Peyer's patch (tissue), 4 donors: Measurements from ENCODE around the gene ZNF618. TPM values are rescaled to one million over a fixed set of nuclear protein-coding genes. Genes with fewer than 3 reads are reported as not detected.
A peak's percentile ranks its signal among the peaks of the same experiment; 100 is the strongest.

ENCODE experiments used
- DNase-seq, 3 donors: peaks; one replicate each; pipeline ENCODE4 v3.0.0-alpha.2; 2017 to 2019
- H3K27ac ChIP-seq, 4 donors: fragments of 200-600 bp; sonication (generic); one replicate each; pipeline ENCODE4 v1.5.1; 2016 to 2019
- H3K27me3 ChIP-seq, 2 donors: fragments of 200-600 bp; sonication (generic); one replicate each; pipeline ENCODE4 v1.5.1; 2019
- H3K36me3 ChIP-seq, 3 donors: fragments of 200-600 bp; sonication (generic); one replicate each; pipeline ENCODE4 v1.5.1; 2016 to 2019
- H3K4me1 ChIP-seq, 4 donors: fragments of 200-600 bp; sonication (generic); one replicate each; pipeline ENCODE4 v1.5.1; 2016 to 2019
- H3K4me3 ChIP-seq, 4 donors: fragments of 200-600 bp; sonication (generic); 1 replicate in 3 of 4; 2 replicates in 1 of 4; pipeline ENCODE4 v1.5.1; 2016 to 2019; ENCODE audit warnings: mild to moderate bottlenecking in 1 of 4
- H3K9me3 ChIP-seq, 4 donors: fragments of 200-600 bp; sonication (generic); one replicate each; pipeline ENCODE4 v1.5.1; 2016 to 2019; ENCODE audit warnings: mild to moderate bottlenecking in 1 of 4
- POLR2A ChIP-seq, 2 donors: fragments of 450-650 bp; IDR thresholded peaks; one replicate each; pipeline ENCODE4 v1.5.1; 2017; ENCODE audit warnings: antibody characterized with exemption in 2 of 2, mild to moderate bottlenecking in 2 of 2, moderate library complexity in 2 of 2
- total RNA-seq, 4 donors: library from RNA; depleted of rRNA; stranded (reverse); fragments of >200 nt; gene quantifications; one replicate each; pipeline ENCODE4 v1.1.0, GENCODE V29; 2016
- TF ChIP-seq, protein P1 (sequence below), 6 experiments: fragments of 450-650 bp in 4 of 6; fragments of 200-600 bp in 2 of 6; sonication (generic) in 1 of 6; IDR thresholded peaks; one replicate each; pipeline ENCODE4 v1.5.1; 2017 to 2019; ENCODE audit warnings: antibody characterized with exemption in 6 of 6, mild to moderate bottlenecking in 3 of 6, moderate library complexity in 1 of 6

ZNF618 gene
- total RNA-seq, 4 donors from 2014 or later: 2.8 to 26.4 (median 4.1) TPM

DNA sequence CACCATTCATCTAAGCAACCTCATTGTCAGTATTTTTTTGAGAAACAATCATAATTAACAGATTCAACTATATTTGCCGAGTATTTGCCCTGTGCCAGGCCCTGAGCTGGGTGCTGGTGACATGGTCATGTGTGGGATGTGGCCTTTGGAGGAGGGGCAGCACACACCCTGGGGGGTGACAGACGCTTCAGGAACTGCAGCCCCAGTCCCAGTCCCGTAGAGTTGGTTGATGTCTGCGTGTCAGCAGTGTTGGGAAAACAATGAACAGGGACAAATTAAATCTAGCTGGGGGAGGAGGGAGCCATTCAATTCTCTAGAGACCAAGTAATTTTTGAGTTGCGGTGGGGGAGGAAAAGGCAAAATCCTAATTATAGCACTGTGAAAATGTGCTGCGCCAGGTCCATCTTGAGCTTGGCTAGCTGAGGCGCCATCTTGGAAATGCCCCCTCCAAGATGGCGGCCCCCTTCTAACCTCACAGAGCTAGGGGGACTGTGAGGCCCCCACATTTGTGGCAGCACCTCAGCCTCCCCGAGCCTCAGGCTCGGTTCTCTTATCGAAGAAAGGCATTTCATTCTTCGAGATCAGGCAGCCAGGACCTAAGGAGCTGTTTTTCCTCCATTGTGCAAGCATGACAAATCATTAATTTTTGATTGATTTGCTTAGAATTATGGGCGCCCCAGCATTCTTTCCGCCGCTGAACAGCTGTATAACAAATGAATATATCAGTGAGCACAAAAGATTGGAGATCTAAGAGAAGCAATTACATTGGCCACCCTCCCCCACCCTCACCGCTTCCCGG is 87.8 kb downstream of the ZNF618 start:
- peak in 1 of 3 donors; percentile 32 for DNase-seq
- no peak overlapping the region for H3K4me3 ChIP-seq
- H3K9me3 ChIP-seq: no peaks in the 10 kb centered on the region
- peaks cover 0 to 15% (median 0%) of the 10 kb centered on the region in 4 donors for H3K4me1 ChIP-seq
- TF ChIP-seq, protein P1, sequence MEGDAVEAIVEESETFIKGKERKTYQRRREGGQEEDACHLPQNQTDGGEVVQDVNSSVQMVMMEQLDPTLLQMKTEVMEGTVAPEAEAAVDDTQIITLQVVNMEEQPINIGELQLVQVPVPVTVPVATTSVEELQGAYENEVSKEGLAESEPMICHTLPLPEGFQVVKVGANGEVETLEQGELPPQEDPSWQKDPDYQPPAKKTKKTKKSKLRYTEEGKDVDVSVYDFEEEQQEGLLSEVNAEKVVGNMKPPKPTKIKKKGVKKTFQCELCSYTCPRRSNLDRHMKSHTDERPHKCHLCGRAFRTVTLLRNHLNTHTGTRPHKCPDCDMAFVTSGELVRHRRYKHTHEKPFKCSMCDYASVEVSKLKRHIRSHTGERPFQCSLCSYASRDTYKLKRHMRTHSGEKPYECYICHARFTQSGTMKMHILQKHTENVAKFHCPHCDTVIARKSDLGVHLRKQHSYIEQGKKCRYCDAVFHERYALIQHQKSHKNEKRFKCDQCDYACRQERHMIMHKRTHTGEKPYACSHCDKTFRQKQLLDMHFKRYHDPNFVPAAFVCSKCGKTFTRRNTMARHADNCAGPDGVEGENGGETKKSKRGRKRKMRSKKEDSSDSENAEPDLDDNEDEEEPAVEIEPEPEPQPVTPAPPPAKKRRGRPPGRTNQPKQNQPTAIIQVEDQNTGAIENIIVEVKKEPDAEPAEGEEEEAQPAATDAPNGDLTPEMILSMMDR (IDR thresholded peaks at IDR 0.05): no peak
- no peak for TF ChIP-seq POLR2A (IDR thresholded peaks at IDR 0.05)
- no peak overlapping the region for H3K27ac ChIP-seq
- no peaks in the 10 kb centered on the region for H3K36me3 ChIP-seq
- no peaks in the 10 kb centered on the region for H3K27me3 ChIP-seq

GRCh38 chr9:113964495-113965170 is 88.5 kb downstream of the ZNF618 start:
- H3K4me3 ChIP-seq: no peak overlapping the region
- TF ChIP-seq POLR2A (IDR thresholded peaks at IDR 0.05): no peak
- TF ChIP-seq, protein P1 (IDR thresholded peaks at IDR 0.05): no peak
- H3K9me3 ChIP-seq: no peaks in the 10 kb centered on the region
- H3K27me3 ChIP-seq: no peaks in the 10 kb centered on the region
- H3K27ac ChIP-seq: no peak overlapping the region
- no peaks in the 10 kb centered on the region for H3K36me3 ChIP-seq
- peak in 1 of 3 donors; percentile 5 for DNase-seq
- H3K4me1 ChIP-seq: peaks cover 0 to 15% (median 0%) of the 10 kb centered on the region in 4 donors

- DNase-seq: peak in 2 of 3 donors; percentile 88 to 91
- no peak overlapping the region for H3K4me3 ChIP-seq
- no peaks in the 10 kb centered on the region for H3K27me3 ChIP-seq
- H3K27ac ChIP-seq: peak overlapping the region in 2 of 4 donors; percentile 35 to 70
- H3K9me3 ChIP-seq: no peaks in the 10 kb centered on the region
- H3K4me1 ChIP-seq: peaks cover 0 to 15% (median 0%) of the 10 kb centered on the region in 4 donors
- no peaks in the 10 kb centered on the region for H3K36me3 ChIP-seq
- TF ChIP-seq POLR2A (IDR thresholded peaks at IDR 0.05): no peak
- TF ChIP-seq, protein P1 (IDR thresholded peaks at IDR 0.05): no peak
Observed at GRCh38 chr9:113966394-113966793, 90.3 kb downstream of the ZNF618 start.

GRCh38 chr9:113967380-113967779 is 91.3 kb downstream of the ZNF618 start:
- H3K27me3 ChIP-seq: no peaks in the 10 kb centered on the region
- H3K4me3 ChIP-seq: no peak overlapping the region
- peak overlapping the region in 2 of 4 donors; percentile 35 to 70 for H3K27ac ChIP-seq
- H3K9me3 ChIP-seq: no peaks in the 10 kb centered on the region
- no peak for DNase-seq
- H3K4me1 ChIP-seq: peaks cover 0 to 15% (median 0%) of the 10 kb centered on the region in 4 donors
- TF ChIP-seq POLR2A (IDR thresholded peaks at IDR 0.05): no peak
- TF ChIP-seq, protein P1 (IDR thresholded peaks at IDR 0.05): no peak
- no peaks in the 10 kb centered on the region for H3K36me3 ChIP-seq

DNA sequence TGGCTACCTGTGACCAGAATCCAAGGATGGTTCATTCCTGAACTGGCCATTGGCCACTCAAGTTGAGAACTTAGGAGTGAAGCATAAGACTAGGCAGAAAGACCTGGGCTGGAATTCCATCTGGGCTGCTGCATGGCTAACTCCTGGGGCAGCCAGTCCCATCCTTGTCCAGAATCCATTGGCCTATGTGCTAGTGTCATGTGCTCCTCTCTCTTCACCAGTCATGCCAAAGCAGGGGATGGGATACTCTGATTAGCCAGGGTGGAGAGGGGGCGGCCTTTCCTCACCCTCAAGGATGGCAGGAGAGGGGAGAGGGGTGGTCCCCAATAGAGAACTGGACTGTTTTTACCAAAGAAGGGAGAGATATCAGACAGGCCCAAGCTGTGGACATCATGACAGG is 93.2 kb downstream of the ZNF618 start:
- peaks cover 0 to 21% (median 0%) of the 10 kb centered on the region in 4 donors for H3K4me1 ChIP-seq
- H3K4me3 ChIP-seq: no peak overlapping the region
- H3K27me3 ChIP-seq: no peaks in the 10 kb centered on the region
- H3K27ac ChIP-seq: no peak overlapping the region
- no peaks in the 10 kb centered on the region for H3K36me3 ChIP-seq
- no peaks in the 10 kb centered on the region for H3K9me3 ChIP-seq
- no peak for DNase-seq
- TF ChIP-seq, protein P1 (IDR thresholded peaks at IDR 0.05): no peak
- TF ChIP-seq POLR2A (IDR thresholded peaks at IDR 0.05): no peak
